GM06990 (cell line): Measurements from ENCODE around the gene HBQ1.

ENCODE experiments used
- DNase-seq: peaks from one replicate; pipeline ENCODE4 v3.0.0-alpha.2; 2011; ENCODE audit not compliant: insufficient read length; ENCODE audit errors: extremely low read depth
- H3K27me3 ChIP-seq: replicated peaks from 2 replicates; pipeline ENCODE4 v1.6.0; 2011; ENCODE audit warnings: low read length; ENCODE audit not compliant: control insufficient read depth, insufficient read depth
- H3K36me3 ChIP-seq: 2 replicates; pipeline ENCODE4 v1.5.1; 2011; ENCODE audit warnings: low read length; ENCODE audit not compliant: control insufficient read depth, insufficient read depth
- H3K4me3 ChIP-seq: replicated peaks from 2 replicates; pipeline ENCODE4 v1.5.1; 2011; ENCODE audit warnings: low read depth, mild to moderate bottlenecking, control low read depth, low read length
- TF ChIP-seq, protein P1 (sequence below): IDR thresholded peaks from 2 replicates; pipeline ENCODE4 v1.5.1; 2011; ENCODE audit warnings: low read length, control low read depth, mild to moderate bottlenecking, inconsistent platforms; ENCODE audit not compliant: insufficient read depth, poor library complexity, severe bottlenecking

The HBQ1 gene

DNA sequence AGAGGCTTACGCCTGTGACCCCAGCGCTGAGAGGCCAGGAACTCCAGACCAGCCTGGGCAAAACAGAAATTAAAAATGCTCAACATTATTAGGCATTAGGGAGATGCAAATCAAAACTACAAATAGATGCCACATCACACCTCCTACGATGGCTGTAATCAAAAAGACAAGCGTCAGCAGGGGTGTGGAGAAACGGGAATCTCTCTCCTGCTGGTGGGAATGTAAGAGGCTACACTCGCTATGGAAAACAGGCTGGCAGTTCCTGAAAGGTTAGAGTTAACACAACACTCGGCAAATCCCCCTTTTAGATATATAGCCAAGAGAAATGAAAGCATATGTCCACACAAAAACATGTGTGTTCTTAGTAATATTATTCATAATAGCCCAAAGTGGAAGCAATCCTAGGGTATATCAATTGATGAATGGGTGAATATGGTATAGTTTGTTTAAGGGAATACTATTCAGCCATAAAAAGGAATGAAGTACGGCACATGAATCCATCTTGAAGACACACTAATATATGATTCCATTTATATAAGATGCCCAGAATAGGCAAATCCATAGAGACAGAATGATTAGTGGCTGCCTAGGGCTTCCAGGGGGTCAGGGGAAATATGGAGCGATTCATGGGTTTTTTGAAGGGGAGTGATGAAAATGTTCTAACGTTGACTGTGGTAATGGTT lies 39.9 kb upstream of the HBQ1 start:
- no peaks in the 10 kb centered on the region for H3K27me3 ChIP-seq
- no peak overlapping the region for H3K4me3 ChIP-seq
- H3K36me3 ChIP-seq: no peaks in the 10 kb centered on the region
- no peak for DNase-seq
- TF ChIP-seq, protein P1, sequence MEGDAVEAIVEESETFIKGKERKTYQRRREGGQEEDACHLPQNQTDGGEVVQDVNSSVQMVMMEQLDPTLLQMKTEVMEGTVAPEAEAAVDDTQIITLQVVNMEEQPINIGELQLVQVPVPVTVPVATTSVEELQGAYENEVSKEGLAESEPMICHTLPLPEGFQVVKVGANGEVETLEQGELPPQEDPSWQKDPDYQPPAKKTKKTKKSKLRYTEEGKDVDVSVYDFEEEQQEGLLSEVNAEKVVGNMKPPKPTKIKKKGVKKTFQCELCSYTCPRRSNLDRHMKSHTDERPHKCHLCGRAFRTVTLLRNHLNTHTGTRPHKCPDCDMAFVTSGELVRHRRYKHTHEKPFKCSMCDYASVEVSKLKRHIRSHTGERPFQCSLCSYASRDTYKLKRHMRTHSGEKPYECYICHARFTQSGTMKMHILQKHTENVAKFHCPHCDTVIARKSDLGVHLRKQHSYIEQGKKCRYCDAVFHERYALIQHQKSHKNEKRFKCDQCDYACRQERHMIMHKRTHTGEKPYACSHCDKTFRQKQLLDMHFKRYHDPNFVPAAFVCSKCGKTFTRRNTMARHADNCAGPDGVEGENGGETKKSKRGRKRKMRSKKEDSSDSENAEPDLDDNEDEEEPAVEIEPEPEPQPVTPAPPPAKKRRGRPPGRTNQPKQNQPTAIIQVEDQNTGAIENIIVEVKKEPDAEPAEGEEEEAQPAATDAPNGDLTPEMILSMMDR: no peak

DNA sequence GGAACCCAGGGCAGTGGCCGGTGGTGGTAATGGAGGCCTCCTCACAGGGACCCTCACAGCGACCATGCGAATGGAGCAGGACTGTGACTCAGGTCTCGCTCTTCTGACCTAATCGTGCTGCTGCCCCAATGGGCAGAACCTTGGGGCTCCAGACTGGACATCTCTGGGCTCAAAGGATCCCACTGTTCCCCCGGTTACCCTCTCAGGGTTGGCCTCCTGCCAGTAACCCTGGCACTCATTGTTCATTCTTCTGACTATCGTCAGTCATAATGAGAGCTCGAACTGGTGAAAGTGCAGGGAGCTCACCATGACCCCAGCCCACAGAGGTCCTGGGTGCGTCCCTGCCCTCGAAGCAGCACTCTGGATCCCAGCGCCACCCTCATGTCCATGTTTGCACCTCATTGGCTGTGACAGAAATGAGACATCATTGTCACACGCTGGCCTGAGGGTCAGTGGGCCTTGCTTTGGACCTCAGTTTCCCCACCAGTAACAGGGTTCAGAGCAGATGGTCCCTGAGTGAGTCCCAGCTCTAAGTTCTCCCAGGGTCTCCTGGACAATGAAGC lies 37.8 kb upstream of the HBQ1 start:
- Histone ChIP-seq H3K36me3 (no peaks in the 10 kb centered on the region), H3K4me3 (no peak overlapping the region), H3K27me3 (no peaks in the 10 kb centered on the region)
- DNase-seq: no peak
- TF ChIP-seq, protein P1: no peak

DNA sequence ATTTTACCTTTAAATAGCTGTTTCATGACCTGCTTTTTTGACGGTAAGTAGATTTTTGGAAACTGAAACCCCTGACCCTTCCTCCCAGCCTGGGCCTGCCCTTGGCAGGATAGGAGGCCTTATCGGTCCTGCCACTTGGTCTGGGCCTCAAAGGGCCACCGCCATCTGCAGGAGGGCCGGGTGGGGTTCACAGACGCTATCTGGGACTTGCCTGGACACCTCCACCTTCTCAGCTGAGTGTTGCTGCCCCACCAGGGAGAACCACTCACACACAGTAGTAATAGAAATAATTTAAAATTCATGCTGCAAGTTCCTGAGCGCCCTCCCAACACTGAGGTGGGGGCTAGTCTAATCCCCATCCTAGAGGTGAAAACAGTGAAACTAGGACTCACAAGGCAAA lies 37.2 kb upstream of the HBQ1 start:
- DNase-seq: no peak
- H3K27me3 ChIP-seq: no peaks in the 10 kb centered on the region
- no peak overlapping the region for H3K4me3 ChIP-seq
- TF ChIP-seq, protein P1: no peak
- H3K36me3 ChIP-seq: no peaks in the 10 kb centered on the region

DNA sequence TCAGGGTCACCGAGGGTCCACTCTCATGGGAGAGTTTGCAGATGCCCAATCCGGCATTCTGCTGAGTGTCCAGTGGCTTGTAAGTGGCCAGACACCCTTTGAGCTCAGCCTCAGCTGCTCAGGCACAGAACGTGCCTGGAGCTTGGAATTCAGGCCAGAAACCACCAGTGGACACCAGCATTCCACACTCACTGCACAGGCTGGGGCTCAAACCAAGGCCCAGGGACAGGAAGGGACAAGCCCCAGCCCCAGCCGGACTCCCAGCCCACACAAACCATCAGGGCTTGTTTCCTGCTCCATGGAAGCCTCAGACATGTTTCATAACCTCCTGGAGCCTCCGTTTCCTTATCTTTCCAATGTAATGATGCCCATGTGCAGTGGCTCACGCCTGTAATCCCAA lies 36.8 kb upstream of the HBQ1 start:
- Histone ChIP-seq H3K36me3 (no peaks in the 10 kb centered on the region), H3K27me3 (no peaks in the 10 kb centered on the region), H3K4me3 (no peak overlapping the region)
- DNase-seq: no peak
- TF ChIP-seq, protein P1: no peak

DNA sequence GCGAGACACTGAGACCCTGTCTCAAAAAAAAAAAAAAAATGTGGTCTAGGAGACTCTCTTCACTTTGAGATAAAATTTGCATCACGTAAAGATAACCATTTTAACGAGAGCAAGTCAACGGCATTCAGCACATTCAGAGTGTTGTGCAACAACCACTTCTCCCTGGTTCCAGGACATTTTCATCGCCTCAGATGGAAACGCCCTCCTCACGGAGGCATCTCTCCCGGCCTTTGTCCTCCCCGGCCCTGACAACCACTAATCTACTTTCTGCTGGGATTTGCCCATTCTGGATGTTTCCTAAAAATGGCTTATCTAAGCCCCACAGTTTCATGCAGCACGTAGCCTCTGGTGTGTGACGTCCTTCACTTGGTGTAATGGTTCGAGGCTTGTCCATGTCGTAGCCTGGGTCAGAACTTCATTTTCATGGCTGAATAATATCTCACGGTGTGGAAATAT lies 35.4 kb upstream of the HBQ1 start:
- TF ChIP-seq, protein P1: no peak
- DNase-seq: no peak
- Histone ChIP-seq H3K36me3 (no peaks in the 10 kb centered on the region), H3K27me3 (no peaks in the 10 kb centered on the region), H3K4me3 (no peak overlapping the region)
